Activated naive CD4-positive, alpha-beta T cell treated with anti-CD3 and anti-CD28 coated beads, Interleukin-2, amount 10 ng/mL, durations not matched to agents 7 days and 5 days (primary cell): Measurements from ENCODE around the gene ST6GAL1.

Experiments used
- CTCF ChIA-PET: fragments of 350-600 bp; sonication (Branson Sonifier 250); formaldehyde crosslinking; loops from one replicate; lab custom pipeline; 2021; ENCODE audit warnings: antibody characterized with exemption; lab: Charles Lee
- DNase-seq: peaks from one replicate; pipeline ENCODE4 v3.0.0-alpha.2; 2020
- H3K27ac Mint-ChIP-seq: one replicate; pipeline ENCODE4 v1.8.0; 2021; ENCODE audit warnings: mild to moderate bottlenecking, moderate library complexity, mixed read lengths
- H3K27me3 Mint-ChIP-seq: one replicate; pipeline ENCODE4 v1.8.0; 2021; ENCODE audit warnings: mild to moderate bottlenecking, mixed read lengths
- H3K36me3 Mint-ChIP-seq: one replicate; pipeline ENCODE4 v1.8.0; 2021; ENCODE audit warnings: mixed read lengths
- H3K4me1 Mint-ChIP-seq: one replicate; pipeline ENCODE4 v1.8.0; 2021; ENCODE audit warnings: mixed read lengths
- H3K4me3 Mint-ChIP-seq: one replicate; pipeline ENCODE4 v1.8.0; 2021; ENCODE audit warnings: mild to moderate bottlenecking, moderate library complexity, mixed read lengths
- H3K9me3 Mint-ChIP-seq: one replicate; pipeline ENCODE4 v1.8.0; 2021; ENCODE audit warnings: mixed read lengths

The ST6GAL1 gene

DNA sequence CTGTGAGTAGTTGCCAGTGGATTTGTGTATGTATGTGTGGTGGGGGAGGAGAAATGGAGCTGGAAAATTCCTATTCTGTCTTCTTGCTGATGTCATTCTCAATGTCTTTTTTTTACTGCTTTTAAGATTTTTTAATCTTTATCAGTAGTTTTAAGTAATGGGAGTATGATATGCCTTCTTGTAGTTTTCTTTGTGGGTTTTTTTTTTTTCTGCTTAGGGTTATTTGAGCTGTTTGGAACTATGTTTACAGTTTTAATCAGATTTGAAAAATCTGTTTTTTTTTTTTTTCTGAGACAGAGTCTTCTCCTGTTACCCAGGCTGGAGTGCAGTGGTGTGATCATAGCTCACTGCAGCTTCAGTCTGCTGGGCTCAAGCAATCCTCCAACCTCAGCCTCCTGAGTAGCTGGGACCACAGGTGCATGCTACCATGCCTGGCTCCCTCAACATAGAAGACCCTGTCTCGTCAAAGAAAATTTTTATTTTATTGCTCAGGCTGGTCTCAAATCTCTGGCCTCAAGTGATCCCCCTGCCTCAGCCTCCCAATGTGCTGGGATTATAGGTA lies 171.8 kb downstream of the ST6GAL1 start:
- CTCF ChIA-PET: interaction anchor here (0.7 to 2.8 kb wide), 12 partner anchors 9 to 489 kb away, joined by 3 to 21 read pairs (median 5); partner anchors contain the start of gene RPL39L
- H3K27me3 Mint-ChIP-seq: peaks cover 3% of the 10 kb centered on the region
- peaks cover 26% of the 10 kb centered on the region for H3K4me1 Mint-ChIP-seq
- peak overlapping the region; percentile 0 for H3K27ac Mint-ChIP-seq
- DNase-seq: no peak
- peaks cover 3% of the 10 kb centered on the region for H3K9me3 Mint-ChIP-seq
- H3K4me3 Mint-ChIP-seq: peak overlapping the region; percentile 19
- peaks cover 3% of the 10 kb centered on the region for H3K36me3 Mint-ChIP-seq

DNA sequence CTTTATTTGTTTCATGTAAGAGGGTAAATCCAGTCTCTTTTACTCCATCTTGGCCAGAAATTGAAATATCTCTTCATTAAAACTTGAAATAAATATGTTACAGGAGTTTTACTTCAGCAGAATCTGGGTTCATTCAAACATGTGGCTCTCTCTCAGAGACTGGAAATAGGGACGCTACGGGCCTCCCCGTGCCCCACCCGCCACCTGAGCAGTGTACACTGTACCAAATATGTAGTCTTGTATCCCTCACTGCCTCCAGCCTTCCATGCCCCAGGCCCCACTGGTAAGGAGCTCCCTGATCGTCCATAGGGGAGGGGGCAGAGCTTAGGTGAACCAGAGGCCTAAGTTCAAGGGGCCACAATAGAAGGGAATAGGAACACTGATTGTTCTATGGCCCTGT lies 172.9 kb downstream of the ST6GAL1 start:
- Mint-ChIP-seq H3K36me3 (no peaks in the 10 kb centered on the region), H3K9me3 (peaks cover 2% of the 10 kb centered on the region), H3K4me1 (peaks cover 21% of the 10 kb centered on the region), H3K4me3 (no peak overlapping the region), H3K27ac (no peak overlapping the region), H3K27me3 (peaks cover 3% of the 10 kb centered on the region)
- DNase-seq: no peak
- CTCF ChIA-PET: interaction anchor here (1.3 to 2.8 kb wide), 3 partner anchors 10 to 254 kb away, joined by 3 to 11 read pairs (median 4); no protein-coding TSS in a partner anchor

DNA sequence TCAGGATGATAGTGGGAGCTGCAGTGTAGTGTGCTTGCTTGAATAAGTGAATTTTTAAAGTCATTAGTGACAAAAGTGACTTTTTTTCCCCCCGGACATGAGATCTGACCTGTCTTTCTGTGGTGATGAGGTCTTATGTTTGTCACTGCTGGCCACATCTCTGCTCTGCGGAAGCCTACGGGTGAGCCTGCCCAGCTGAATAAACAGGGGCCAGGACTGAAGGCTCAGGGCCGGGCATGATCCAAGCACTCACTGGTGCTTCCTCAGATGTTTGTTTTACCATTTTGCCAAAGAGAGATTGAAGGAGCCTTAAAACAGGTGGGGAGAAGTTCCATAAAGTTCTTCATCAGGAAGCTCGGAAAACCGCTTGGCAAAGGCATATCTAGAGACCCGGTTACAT lies 174.0 kb downstream of the ST6GAL1 start:
- no peak overlapping the region for H3K27ac Mint-ChIP-seq
- DNase-seq: no peak
- no peak overlapping the region for H3K4me3 Mint-ChIP-seq

DNA sequence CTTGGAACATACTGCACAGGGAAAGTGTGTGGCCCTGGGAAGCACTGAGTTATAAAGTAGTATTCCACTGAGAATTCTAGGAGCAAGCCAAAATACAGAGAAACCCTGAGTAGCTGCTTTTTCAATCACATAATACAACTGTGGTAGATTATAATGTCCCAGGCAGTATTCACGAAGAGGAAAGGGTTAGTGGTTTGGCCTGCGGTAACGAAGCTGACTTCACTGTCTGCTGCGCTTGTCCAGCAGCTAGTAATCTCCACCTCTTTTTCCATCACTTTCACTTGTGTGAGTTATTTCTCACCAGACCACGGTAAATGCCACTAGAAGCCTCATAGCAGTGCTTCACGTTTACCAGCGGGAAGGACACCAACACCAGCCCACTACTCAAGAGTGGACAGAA lies 174.6 kb downstream of the ST6GAL1 start:
- peaks cover 3% of the 10 kb centered on the region for H3K27me3 Mint-ChIP-seq
- no peak overlapping the region for H3K27ac Mint-ChIP-seq
- peaks cover 19% of the 10 kb centered on the region for H3K4me1 Mint-ChIP-seq
- H3K36me3 Mint-ChIP-seq: no peaks in the 10 kb centered on the region
- no peaks in the 10 kb centered on the region for H3K9me3 Mint-ChIP-seq
- CTCF ChIA-PET: interaction anchor here (2.0 kb wide), 1 partner anchor 45 kb away, joined by 6 read pairs; no protein-coding TSS in a partner anchor
- no peak for DNase-seq
- H3K4me3 Mint-ChIP-seq: no peak overlapping the region

More for the DNA sequence above, 174.0 kb downstream of the ST6GAL1 start:
- Mint-ChIP-seq H3K4me1 (peaks cover 19% of the 10 kb centered on the region), H3K9me3 (no peaks in the 10 kb centered on the region), H3K27me3 (peaks cover 3% of the 10 kb centered on the region), H3K36me3 (no peaks in the 10 kb centered on the region)
- CTCF ChIA-PET: interaction anchor here (2.8 kb wide), 1 partner anchor 255 kb away, joined by 11 read pairs; no protein-coding TSS in a partner anchor

DNA sequence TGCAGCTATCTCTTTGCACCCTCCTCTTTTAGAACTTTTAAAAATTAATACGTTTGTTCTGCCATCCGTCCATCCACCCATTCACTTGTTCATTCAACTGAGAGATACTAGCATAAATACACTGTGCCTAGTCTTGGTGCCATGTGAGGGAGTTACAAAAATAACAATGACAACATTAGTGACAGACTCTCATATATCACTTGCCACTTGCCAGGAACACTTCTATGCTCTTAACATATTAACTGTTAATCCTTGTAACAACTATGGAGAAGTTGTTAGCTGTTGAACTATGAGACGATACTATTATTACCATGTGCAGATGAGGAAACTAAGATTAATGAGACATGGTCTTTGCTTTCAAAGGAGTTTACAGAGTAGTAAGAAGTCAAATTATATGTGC lies 175.4 kb downstream of the ST6GAL1 start:
- Mint-ChIP-seq H3K9me3 (no peaks in the 10 kb centered on the region), H3K4me3 (no peak overlapping the region), H3K27ac (no peak overlapping the region), H3K36me3 (no peaks in the 10 kb centered on the region), H3K4me1 (peaks cover 19% of the 10 kb centered on the region), H3K27me3 (peaks cover 3% of the 10 kb centered on the region)
- CTCF ChIA-PET: interaction anchor here (0.6 to 2.0 kb wide), 4 partner anchors 39 to 256 kb away, joined by 3 to 6 read pairs (median 4); no protein-coding TSS in a partner anchor
- no peak for DNase-seq

DNA sequence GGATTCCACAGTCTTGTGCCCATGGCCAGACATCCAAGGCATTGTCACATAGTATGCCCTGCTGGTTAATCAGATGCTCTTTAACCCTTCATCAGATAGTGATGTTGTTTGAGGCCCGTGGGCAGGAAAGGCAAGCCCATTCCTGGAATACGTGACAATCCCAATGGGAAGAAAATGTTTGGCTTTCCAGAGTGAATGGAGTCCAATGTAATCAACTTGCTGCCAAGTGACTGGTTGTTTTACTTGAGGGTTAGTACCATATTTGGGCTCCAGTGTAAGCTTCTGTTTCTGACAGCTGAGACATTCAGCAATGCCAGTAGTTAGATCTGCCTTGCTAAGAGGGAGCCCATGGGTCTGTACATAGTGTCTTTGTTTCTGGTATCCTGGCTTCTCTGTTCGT lies 177.7 kb downstream of the ST6GAL1 start:
- H3K4me1 Mint-ChIP-seq: peaks cover 5% of the 10 kb centered on the region
- H3K36me3 Mint-ChIP-seq: no peaks in the 10 kb centered on the region
- H3K27ac Mint-ChIP-seq: no peak overlapping the region
- H3K4me3 Mint-ChIP-seq: no peak overlapping the region
- DNase-seq: no peak
- H3K9me3 Mint-ChIP-seq: no peaks in the 10 kb centered on the region
- H3K27me3 Mint-ChIP-seq: peaks cover 3% of the 10 kb centered on the region
- CTCF ChIA-PET: interaction anchor here (1.4 to 1.5 kb wide), 2 partner anchors 31 to 43 kb away, joined by 3 to 4 read pairs; partner anchors contain the start of gene RPL39L

- Mint-ChIP-seq H3K4me3 (no peak overlapping the region), H3K36me3 (no peaks in the 10 kb centered on the region), H3K9me3 (no peaks in the 10 kb centered on the region), H3K27me3 (no peaks in the 10 kb centered on the region), H3K27ac (no peak overlapping the region), H3K4me1 (peaks cover 10% of the 10 kb centered on the region)
- DNase-seq: no peak
- CTCF ChIA-PET: interaction anchor here (0.9 to 7.2 kb wide), 5 partner anchors 29 to 260 kb away, joined by 4 to 115 read pairs (median 10); partner anchors contain the start of gene RPL39L
Measured at GRCh38 chr3:187110156-187110555, 179.8 kb downstream of the ST6GAL1 start.

GRCh38 chr3:187112934-187113793 lies 182.8 kb downstream of the ST6GAL1 start:
- no peak overlapping the region for H3K4me3 Mint-ChIP-seq

DNA sequence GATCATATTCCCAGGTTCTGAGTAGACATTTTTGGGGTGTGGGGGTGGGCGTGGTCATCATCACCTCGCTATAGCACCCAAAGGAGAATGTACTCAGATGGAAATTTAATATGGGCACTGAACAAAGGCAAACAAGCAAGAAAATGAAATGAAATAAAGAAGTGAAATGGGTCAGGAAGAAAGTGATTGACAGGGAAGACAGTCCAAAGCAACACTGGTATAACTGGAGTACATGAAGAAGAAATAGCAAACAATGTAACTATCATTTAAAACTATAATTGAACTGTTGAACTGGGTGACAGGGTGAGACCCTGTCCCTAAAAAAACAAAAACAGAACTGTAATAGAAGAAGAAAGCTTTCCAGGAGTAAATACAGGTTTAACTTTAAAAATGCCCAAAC lies 184.2 kb downstream of the ST6GAL1 start:
- CTCF ChIA-PET: interaction anchor here (0.9 to 7.2 kb wide), 8 partner anchors 9 to 265 kb away, joined by 3 to 186 read pairs (median 34); partner anchors contain the start of gene RPL39L
- H3K27me3 Mint-ChIP-seq: no peaks in the 10 kb centered on the region
- H3K4me1 Mint-ChIP-seq: peaks cover 10% of the 10 kb centered on the region
- no peak for DNase-seq
- no peaks in the 10 kb centered on the region for H3K36me3 Mint-ChIP-seq
- no peak overlapping the region for H3K27ac Mint-ChIP-seq
- H3K4me3 Mint-ChIP-seq: no peak overlapping the region
- no peaks in the 10 kb centered on the region for H3K9me3 Mint-ChIP-seq

More at GRCh38 chr3:187112934-187113793, 182.8 kb downstream of the ST6GAL1 start:
- CTCF ChIA-PET: interaction anchor here (0.7 to 7.2 kb wide), 31 partner anchors 10 to 1345 kb away, joined by 3 to 186 read pairs (median 4); partner anchors contain the start of gene RPL39L
- Mint-ChIP-seq H3K4me1 (peaks cover 10% of the 10 kb centered on the region), H3K9me3 (no peaks in the 10 kb centered on the region), H3K36me3 (no peaks in the 10 kb centered on the region), H3K27me3 (no peaks in the 10 kb centered on the region), H3K27ac (no peak overlapping the region)
- no peak for DNase-seq

DNA sequence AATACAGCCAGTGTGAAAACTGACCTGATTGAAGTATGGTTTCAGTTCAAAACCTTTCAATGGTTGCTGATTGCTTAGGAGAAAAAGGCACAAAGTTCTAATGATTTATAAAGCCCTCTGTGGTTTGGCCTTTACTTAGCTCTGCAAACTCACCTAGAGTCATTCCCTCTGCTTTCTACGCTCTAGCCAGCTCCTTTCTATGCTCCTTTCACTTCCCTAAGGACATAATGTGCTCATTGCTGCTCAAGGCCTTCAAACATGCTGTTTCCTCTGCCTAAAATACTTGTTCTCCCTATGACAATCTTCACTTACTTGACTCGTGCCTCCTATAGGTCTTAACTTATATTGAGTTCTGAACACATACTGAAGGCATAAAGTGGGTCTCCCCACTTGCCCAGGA lies 190.0 kb downstream of the ST6GAL1 start:
- H3K9me3 Mint-ChIP-seq: no peaks in the 10 kb centered on the region
- no peak for DNase-seq
- no peak overlapping the region for H3K4me3 Mint-ChIP-seq
- H3K36me3 Mint-ChIP-seq: peaks cover 5% of the 10 kb centered on the region
- H3K27me3 Mint-ChIP-seq: no peaks in the 10 kb centered on the region
- CTCF ChIA-PET: interaction anchor here (0.6 to 1.1 kb wide), 3 partner anchors 20 to 42 kb away, joined by 3 to 5 read pairs (median 4); no protein-coding TSS in a partner anchor
- no peak overlapping the region for H3K27ac Mint-ChIP-seq
- H3K4me1 Mint-ChIP-seq: peaks cover under 1% of the 10 kb centered on the region

GRCh38 chr3:187122261-187122660 lies 191.9 kb downstream of the ST6GAL1 start:
- Mint-ChIP-seq H3K4me1 (peaks cover 5% of the 10 kb centered on the region), H3K27ac (no peak overlapping the region), H3K27me3 (no peaks in the 10 kb centered on the region), H3K4me3 (no peak overlapping the region), H3K9me3 (peaks cover 6% of the 10 kb centered on the region), H3K36me3 (peaks cover 14% of the 10 kb centered on the region)
- no peak for DNase-seq
- CTCF ChIA-PET: interaction anchor here (2.5 kb wide), 1 partner anchor 9 kb away, joined by 13 read pairs; no protein-coding TSS in a partner anchor

- no peak overlapping the region for H3K27ac Mint-ChIP-seq
- CTCF ChIA-PET: interaction anchor here (1.4 kb wide), 1 partner anchor 13 kb away, joined by 6 read pairs; the partner anchor contains the start of gene RPL39L
- DNase-seq: no peak
- peaks cover 33% of the 10 kb centered on the region for H3K36me3 Mint-ChIP-seq
- peaks cover 24% of the 10 kb centered on the region for H3K9me3 Mint-ChIP-seq
- no peak overlapping the region for H3K4me3 Mint-ChIP-seq
- H3K4me1 Mint-ChIP-seq: peaks cover 21% of the 10 kb centered on the region
- no peaks in the 10 kb centered on the region for H3K27me3 Mint-ChIP-seq
Measured at GRCh38 chr3:187125319-187126031, 195.1 kb downstream of the ST6GAL1 start.
